HepG2 (cell line): Measurements from ENCODE around the gene RBM23. TPM values are rescaled to one million over a fixed set of nuclear protein-coding genes. Genes with fewer than 3 reads are reported as not detected.

ENCODE experiments used
- ATF2 ChIP-seq: sonication (generic); formaldehyde crosslinking; IDR thresholded peaks from 2 replicates; pipeline ENCODE4 v1.4.0; 2020; ENCODE audit warnings: missing genetic modification reagents
- CBX1 ChIP-seq: IDR thresholded peaks from one replicate; pipeline ENCODE4 v1.6.1; 2016; ENCODE audit warnings: antibody characterized with exemption, low read depth
- CREB1 ChIP-seq, 2 experiments: fragments of 450-650 bp in 1 of 2; IDR thresholded peaks; 2 replicates each; pipeline ENCODE4 v1.6.1; 2016 to 2017; ENCODE audit warnings: control low read depth in 1 of 2, mild to moderate bottlenecking in 1 of 2, missing compliant biosample characterization in 1 of 2, missing genetic modification characterization in 1 of 2
- MAFK ChIP-seq, 2 experiments: IDR thresholded peaks in 1 of 2; conservative IDR thresholded peaks in 1 of 2; 2 replicates each; pipeline ENCODE4 v1.6.1; 2011; ENCODE audit warnings: improper control_type of control experiment in 2 of 2, low read length in 2 of 2
- NR3C1 ChIP-seq: sonication (generic); formaldehyde crosslinking; IDR thresholded peaks from 2 replicates; pipeline ENCODE4 v1.4.0; 2020; ENCODE audit warnings: missing genetic modification reagents
- PHB2 ChIP-seq: fragments of 450-650 bp; IDR thresholded peaks from 2 replicates; pipeline ENCODE4 v1.6.1; 2018; ENCODE audit not compliant: partially characterized antibody
- PHF21A ChIP-seq: sonication (generic); formaldehyde crosslinking; IDR thresholded peaks from 2 replicates; pipeline ENCODE4 v1.5.0; 2020; ENCODE audit warnings: mild to moderate bottlenecking, missing genetic modification reagents
- SATB2 ChIP-seq: sonication (generic); formaldehyde crosslinking; IDR thresholded peaks from 2 replicates; pipeline ENCODE4 v1.5.0; 2020; ENCODE audit warnings: missing genetic modification reagents
- ZBTB33 ChIP-seq: sonication (generic); formaldehyde crosslinking; IDR thresholded peaks from 2 replicates; pipeline ENCODE4 v1.4.0; 2020; ENCODE audit warnings: missing genetic modification reagents
- ZNF557 ChIP-seq: sonication (generic); formaldehyde crosslinking; IDR thresholded peaks from 2 replicates; pipeline ENCODE4 v1.4.0; 2020; ENCODE audit warnings: missing genetic modification reagents
- ZNF563 ChIP-seq: sonication (generic); formaldehyde crosslinking; IDR thresholded peaks from 2 replicates; pipeline ENCODE4 v1.8.0; 2022; ENCODE audit warnings: mild to moderate bottlenecking, moderate library complexity, missing genetic modification reagents
- ZSCAN22 ChIP-seq: sonication (generic); formaldehyde crosslinking; IDR thresholded peaks from 2 replicates; pipeline ENCODE4 v1.4.0; 2020; ENCODE audit warnings: mild to moderate bottlenecking, missing genetic modification reagents
- polyA plus RNA-seq, 8 experiments: library from polyadenylated mRNA; depleted of rRNA in 3 of 8; stranded (reverse) in 7 of 8; unstranded in 1 of 8; fragments of >200 nt; fragmentation: Illumina TruSeq in 4 of 8; extraction: Trizol in 4 of 8; gene quantifications; 2 replicates each; pipeline versions ENCODE4 v1.2.1 to v1.2.3, GENCODE V29; 2011 to 2016; ENCODE audit warnings: low read depth in 4 of 8, missing spikeins in 1 of 8, mixed read lengths in 1 of 8; ENCODE audit not compliant: insufficient read depth in 1 of 8
- total RNA-seq, 5 experiments: library from RNA; depleted of rRNA; stranded (reverse); fragments of >200 nt; fragmentation: Illumina TruSeq; extraction: Trizol; gene quantifications; 2 replicates each; pipeline ENCODE4 v1.2.3, GENCODE V29; 2016; ENCODE audit warnings: low read depth in 1 of 5
- TF ChIP-seq, protein P1 (sequence below): sonication (generic); formaldehyde crosslinking; IDR thresholded peaks from 2 replicates; pipeline ENCODE4 v1.4.0; 2020; ENCODE audit warnings: missing genetic modification reagents, borderline replicate concordance
- TF ChIP-seq, protein P2 (sequence below): sonication (generic); formaldehyde crosslinking; IDR thresholded peaks from 2 replicates; pipeline ENCODE4 v1.9.0; 2021; ENCODE audit warnings: missing genetic modification reagents, borderline replicate concordance
- TF ChIP-seq, protein P3 (sequence below): sonication (generic); formaldehyde crosslinking; IDR thresholded peaks from 2 replicates; pipeline ENCODE4 v1.4.0; 2020; ENCODE audit warnings: missing genetic modification reagents
- TF ChIP-seq, protein P4 (sequence below): IDR thresholded peaks from 2 replicates; pipeline ENCODE4 v1.6.1; 2016; ENCODE audit warnings: low read depth, borderline replicate concordance

The RBM23 gene
- total and polyA plus RNA-seq, 2 of the 13 experiments (the other 11 are each of a cell fraction or from before 2014, with no cell fraction given) = 1.5 to 2.1 TPM

DNA sequence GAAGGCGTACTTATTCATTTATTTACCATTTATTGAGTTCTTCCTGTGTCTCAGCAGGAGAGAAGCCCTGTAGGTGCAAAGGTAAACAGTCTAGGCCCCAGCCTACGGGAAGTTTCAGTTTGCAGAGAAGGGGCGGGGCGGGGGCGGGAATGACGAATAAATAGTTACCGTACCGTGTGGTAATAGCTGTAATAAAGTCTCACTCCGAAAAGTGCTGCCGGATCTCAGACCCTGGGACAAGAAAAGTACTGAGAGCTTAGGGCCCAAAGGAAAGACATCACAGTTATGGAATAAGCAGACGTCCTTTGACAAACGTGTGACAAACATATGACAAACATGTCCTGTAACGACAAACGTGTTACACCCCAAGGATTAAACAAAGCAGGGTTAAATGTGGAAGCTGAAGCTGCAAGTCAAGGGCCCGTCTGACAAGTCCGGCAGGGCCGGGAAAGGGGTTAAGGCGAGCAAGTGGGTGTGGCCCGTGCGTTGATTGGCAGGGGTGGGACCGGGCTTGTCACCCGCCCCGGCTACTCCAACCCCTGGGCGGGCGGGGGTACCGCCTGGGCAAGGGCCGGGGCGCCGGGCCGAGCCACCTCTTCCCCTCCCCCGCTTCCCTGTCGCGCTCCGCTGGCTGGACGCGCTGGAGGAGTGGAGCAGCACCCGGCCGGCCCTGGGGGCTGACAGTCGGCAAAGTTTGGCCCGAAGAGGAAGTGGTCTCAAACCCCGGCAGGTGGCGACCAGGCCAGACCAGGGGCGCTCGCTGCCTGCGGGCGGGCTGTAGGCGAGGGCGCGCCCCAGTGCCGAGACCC, 47.5 kb downstream of the RBM23 start, which contains the start of gene LRP10 (continued):
- TF ChIP-seq ATF2 (CRISPR knock-in tag) (peak; percentile 61), SATB2 (CRISPR knock-in tag) (peak; percentile 76; the same call in 1 of the 2 replicates), CBX1 (peak; percentile 81), ZSCAN22 (CRISPR knock-in tag) (0 out of 2 replicates have a peak, but pooled peaks have one; percentile 75), PHB2 (no peak), ZNF563 (peak; percentile 96), NR3C1 (CRISPR knock-in tag) (no peak; the same call in 1 of the 2 replicates), MAFK (conservative IDR thresholded peaks at IDR 0.05 in 1 of 2, IDR thresholded peaks at IDR 0.05 in 1 of 2; ENCODE audit: low read length in 2 of 2) (no peak), ZNF557 (CRISPR knock-in tag) (0 out of 2 replicates have a peak, but pooled peaks have one; percentile 78), CREB1 (IDR thresholded peaks at IDR 0.05) (peak; percentile 82), CREB1 (CRISPR knock-in tag; IDR thresholded peaks at IDR 0.05) (no peak; the same call in 1 of the 2 replicates), PHF21A (CRISPR knock-in tag) (peak; percentile 96), ZBTB33 (CRISPR knock-in tag) (peak; percentile 27; the same call in 1 of the 2 replicates)
- TF ChIP-seq, protein P1, sequence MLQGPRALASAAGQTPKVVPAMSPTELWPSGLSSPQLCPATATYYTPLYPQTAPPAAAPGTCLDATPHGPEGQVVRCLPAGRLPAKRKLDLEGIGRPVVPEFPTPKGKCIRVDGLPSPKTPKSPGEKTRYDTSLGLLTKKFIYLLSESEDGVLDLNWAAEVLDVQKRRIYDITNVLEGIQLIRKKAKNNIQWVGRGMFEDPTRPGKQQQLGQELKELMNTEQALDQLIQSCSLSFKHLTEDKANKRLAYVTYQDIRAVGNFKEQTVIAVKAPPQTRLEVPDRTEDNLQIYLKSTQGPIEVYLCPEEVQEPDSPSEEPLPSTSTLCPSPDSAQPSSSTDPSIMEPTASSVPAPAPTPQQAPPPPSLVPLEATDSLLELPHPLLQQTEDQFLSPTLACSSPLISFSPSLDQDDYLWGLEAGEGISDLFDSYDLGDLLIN = peak; percentile 97; the same call in 1 of the 2 replicates
- TF ChIP-seq, protein P2, sequence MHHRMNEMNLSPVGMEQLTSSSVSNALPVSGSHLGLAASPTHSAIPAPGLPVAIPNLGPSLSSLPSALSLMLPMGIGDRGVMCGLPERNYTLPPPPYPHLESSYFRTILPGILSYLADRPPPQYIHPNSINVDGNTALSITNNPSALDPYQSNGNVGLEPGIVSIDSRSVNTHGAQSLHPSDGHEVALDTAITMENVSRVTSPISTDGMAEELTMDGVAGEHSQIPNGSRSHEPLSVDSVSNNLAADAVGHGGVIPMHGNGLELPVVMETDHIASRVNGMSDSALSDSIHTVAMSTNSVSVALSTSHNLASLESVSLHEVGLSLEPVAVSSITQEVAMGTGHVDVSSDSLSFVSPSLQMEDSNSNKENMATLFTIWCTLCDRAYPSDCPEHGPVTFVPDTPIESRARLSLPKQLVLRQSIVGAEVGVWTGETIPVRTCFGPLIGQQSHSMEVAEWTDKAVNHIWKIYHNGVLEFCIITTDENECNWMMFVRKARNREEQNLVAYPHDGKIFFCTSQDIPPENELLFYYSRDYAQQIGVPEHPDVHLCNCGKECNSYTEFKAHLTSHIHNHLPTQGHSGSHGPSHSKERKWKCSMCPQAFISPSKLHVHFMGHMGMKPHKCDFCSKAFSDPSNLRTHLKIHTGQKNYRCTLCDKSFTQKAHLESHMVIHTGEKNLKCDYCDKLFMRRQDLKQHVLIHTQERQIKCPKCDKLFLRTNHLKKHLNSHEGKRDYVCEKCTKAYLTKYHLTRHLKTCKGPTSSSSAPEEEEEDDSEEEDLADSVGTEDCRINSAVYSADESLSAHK = peak; percentile 83; the same call in 1 of the 2 replicates
- TF ChIP-seq, protein P3, sequence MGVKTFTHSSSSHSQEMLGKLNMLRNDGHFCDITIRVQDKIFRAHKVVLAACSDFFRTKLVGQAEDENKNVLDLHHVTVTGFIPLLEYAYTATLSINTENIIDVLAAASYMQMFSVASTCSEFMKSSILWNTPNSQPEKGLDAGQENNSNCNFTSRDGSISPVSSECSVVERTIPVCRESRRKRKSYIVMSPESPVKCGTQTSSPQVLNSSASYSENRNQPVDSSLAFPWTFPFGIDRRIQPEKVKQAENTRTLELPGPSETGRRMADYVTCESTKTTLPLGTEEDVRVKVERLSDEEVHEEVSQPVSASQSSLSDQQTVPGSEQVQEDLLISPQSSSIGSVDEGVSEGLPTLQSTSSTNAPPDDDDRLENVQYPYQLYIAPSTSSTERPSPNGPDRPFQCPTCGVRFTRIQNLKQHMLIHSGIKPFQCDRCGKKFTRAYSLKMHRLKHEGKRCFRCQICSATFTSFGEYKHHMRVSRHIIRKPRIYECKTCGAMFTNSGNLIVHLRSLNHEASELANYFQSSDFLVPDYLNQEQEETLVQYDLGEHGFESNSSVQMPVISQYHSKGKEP (CRISPR knock-in tag) = peak; percentile 11; the same call in 1 of the 2 replicates
- TF ChIP-seq, protein P4, sequence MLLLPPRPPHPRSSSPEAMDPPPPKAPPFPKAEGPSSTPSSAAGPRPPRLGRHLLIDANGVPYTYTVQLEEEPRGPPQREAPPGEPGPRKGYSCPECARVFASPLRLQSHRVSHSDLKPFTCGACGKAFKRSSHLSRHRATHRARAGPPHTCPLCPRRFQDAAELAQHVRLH (CRISPR knock-in tag) = no peak; the same call in 1 of the 2 replicates
